Glutamatergic neuron (in vitro differentiated cells): Measurements from ENCODE around the gene ASNSD1. TPM values are rescaled to one million over a fixed set of nuclear protein-coding genes. Genes with fewer than 3 reads are reported as not detected.
"Not testable (repeated sequence)": the region's sequence is repeated elsewhere in the genome, so short reads cannot be mapped to it uniquely, and the experiment has no call there.

Experiments
- DNase-seq: peaks from one replicate; pipeline ENCODE4 v3.0.0; 2022
- H3K27ac Mint-ChIP-seq: one replicate; pipeline ENCODE4 v1.8.0; 2020; ENCODE audit warnings: mild to moderate bottlenecking, mixed read lengths, inconsistent platforms; ENCODE audit not compliant: unreplicated experiment
- H3K27me3 Mint-ChIP-seq: one replicate; pipeline ENCODE4 v1.8.0; 2020; ENCODE audit warnings: mild to moderate bottlenecking, moderate library complexity, mixed read lengths, inconsistent platforms; ENCODE audit not compliant: unreplicated experiment
- H3K36me3 Mint-ChIP-seq: one replicate; pipeline ENCODE4 v1.8.0; 2020; ENCODE audit warnings: mild to moderate bottlenecking, mixed read lengths, inconsistent platforms; ENCODE audit not compliant: unreplicated experiment
- H3K4me1 Mint-ChIP-seq: one replicate; pipeline ENCODE4 v1.8.0; 2020; ENCODE audit warnings: mild to moderate bottlenecking, low read depth, mixed read lengths, inconsistent platforms; ENCODE audit not compliant: unreplicated experiment
- H3K4me3 Mint-ChIP-seq: one replicate; pipeline ENCODE4 v1.8.0; 2020; ENCODE audit warnings: mild to moderate bottlenecking, mixed read lengths, inconsistent platforms; ENCODE audit not compliant: unreplicated experiment
- H3K9me3 Mint-ChIP-seq: one replicate; pipeline ENCODE4 v1.8.0; 2020; ENCODE audit warnings: mild to moderate bottlenecking, moderate library complexity, mixed read lengths, inconsistent platforms; ENCODE audit not compliant: unreplicated experiment
- total RNA-seq: library from RNA; stranded (reverse); fragmentation: NEBNext Ultra II Directional; extraction: Animal tissue kit (Norgen Biotek cat#: 25700); gene quantifications from one replicate; pipeline ENCODE4 v1.2.1, GENCODE V29; 2021; ENCODE audit not compliant: unreplicated experiment
- TF ChIP-seq, protein P1 (sequence below): fragments of 200-600 bp; sonication (generic); IDR thresholded peaks from one replicate; pipeline ENCODE4 v1.5.0; 2021; ENCODE audit not compliant: partially characterized antibody, unreplicated experiment

Gene ASNSD1
- total RNA-seq, 1 donor from 2014 or later: 39.9 TPM

- Mint-ChIP-seq H3K27ac (no peak overlapping the region), H3K4me3 (no peak overlapping the region), H3K9me3 (no peaks in the 10 kb centered on the region), H3K27me3 (no peaks in the 10 kb centered on the region), H3K36me3 (no peaks in the 10 kb centered on the region), H3K4me1 (no peaks in the 10 kb centered on the region)
- no peak for DNase-seq
- TF ChIP-seq, protein P1, sequence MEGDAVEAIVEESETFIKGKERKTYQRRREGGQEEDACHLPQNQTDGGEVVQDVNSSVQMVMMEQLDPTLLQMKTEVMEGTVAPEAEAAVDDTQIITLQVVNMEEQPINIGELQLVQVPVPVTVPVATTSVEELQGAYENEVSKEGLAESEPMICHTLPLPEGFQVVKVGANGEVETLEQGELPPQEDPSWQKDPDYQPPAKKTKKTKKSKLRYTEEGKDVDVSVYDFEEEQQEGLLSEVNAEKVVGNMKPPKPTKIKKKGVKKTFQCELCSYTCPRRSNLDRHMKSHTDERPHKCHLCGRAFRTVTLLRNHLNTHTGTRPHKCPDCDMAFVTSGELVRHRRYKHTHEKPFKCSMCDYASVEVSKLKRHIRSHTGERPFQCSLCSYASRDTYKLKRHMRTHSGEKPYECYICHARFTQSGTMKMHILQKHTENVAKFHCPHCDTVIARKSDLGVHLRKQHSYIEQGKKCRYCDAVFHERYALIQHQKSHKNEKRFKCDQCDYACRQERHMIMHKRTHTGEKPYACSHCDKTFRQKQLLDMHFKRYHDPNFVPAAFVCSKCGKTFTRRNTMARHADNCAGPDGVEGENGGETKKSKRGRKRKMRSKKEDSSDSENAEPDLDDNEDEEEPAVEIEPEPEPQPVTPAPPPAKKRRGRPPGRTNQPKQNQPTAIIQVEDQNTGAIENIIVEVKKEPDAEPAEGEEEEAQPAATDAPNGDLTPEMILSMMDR: no peak
Observed at GRCh38 chr2:189646521-189646920, 14.7 kb upstream of the ASNSD1 start.

DNA sequence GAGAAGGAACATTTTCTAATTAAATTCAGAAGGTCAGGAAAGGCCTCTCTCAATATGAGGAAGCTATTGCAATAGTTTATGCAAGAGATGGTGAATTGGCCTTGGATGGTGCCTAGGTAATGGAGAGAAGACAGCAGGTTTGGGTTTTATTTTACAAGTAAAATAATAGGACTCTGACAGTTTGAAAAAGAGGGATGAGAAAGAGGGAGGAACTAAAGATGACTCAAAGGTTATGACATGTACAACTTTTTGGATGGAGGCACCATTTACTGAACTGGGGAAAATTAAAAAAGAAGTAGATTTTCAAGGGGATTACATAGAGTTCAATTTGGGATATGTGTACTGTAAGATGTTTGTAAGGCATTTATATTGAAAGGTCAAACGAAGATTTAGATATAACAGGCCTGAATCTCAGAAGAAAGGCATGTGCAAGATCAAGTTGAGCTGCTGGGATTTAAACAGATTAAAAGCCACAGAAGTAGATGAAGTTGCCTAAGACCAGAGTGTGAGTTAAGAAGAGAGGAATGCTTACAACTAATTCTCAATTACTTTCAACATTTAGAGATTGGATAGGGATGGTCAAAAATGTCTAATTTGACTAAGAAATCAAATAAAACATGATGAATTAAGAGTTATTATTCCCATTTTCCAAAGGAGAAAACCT lies 12.3 kb upstream of the ASNSD1 start:
- TF ChIP-seq, protein P1: no peak

GRCh38 chr2:189651284-189651683 lies 10.0 kb upstream of the ASNSD1 start:
- Mint-ChIP-seq H3K36me3 (peaks cover 5% of the 10 kb centered on the region), H3K4me3 (no peak overlapping the region), H3K27me3 (no peaks in the 10 kb centered on the region), H3K27ac (no peak overlapping the region), H3K4me1 (no peaks in the 10 kb centered on the region), H3K9me3 (peaks cover 7% of the 10 kb centered on the region)
- no peak for DNase-seq
- TF ChIP-seq, protein P1: no peak

More for the DNA sequence above, 12.3 kb upstream of the ASNSD1 start:
- peaks cover 7% of the 10 kb centered on the region for H3K9me3 Mint-ChIP-seq
- no peak overlapping the region for H3K4me3 Mint-ChIP-seq
- H3K27ac Mint-ChIP-seq: no peak overlapping the region
- H3K36me3 Mint-ChIP-seq: peaks cover 5% of the 10 kb centered on the region
- no peaks in the 10 kb centered on the region for H3K4me1 Mint-ChIP-seq
- H3K27me3 Mint-ChIP-seq: no peaks in the 10 kb centered on the region
- no peak for DNase-seq

DNA sequence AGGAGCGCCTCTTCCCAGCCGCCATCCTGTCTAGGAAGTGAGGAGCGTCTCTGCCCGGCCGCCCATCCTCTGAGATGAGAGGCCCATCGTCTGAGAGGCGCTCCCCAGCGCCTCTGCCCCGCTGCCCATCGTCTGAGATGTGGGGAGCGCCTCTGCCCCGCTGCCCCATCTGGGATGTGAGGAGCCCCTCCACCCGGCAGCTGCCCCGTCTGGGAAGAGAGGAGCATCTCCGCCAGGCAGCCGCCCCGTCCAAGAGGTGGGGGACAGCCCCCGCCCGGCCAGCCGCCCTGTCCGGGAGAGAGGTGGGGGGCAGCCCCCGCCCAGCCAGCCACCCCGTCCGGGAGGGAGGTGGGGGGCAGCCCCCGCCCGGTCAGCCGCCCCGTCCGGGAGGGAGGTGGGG lies 7.8 kb upstream of the ASNSD1 start:
- H3K4me3 Mint-ChIP-seq, H3K27ac Mint-ChIP-seq, H3K27me3 Mint-ChIP-seq, H3K4me1 Mint-ChIP-seq, DNase-seq, H3K9me3 Mint-ChIP-seq, H3K36me3 Mint-ChIP-seq: not testable (repeated sequence)

- Mint-ChIP-seq H3K27me3 (no peaks in the 10 kb centered on the region), H3K4me1 (no peaks in the 10 kb centered on the region), H3K36me3 (peaks cover 5% of the 10 kb centered on the region), H3K27ac (no peak overlapping the region), H3K9me3 (peaks cover 7% of the 10 kb centered on the region), H3K4me3 (no peak overlapping the region)
- DNase-seq: no peak
- TF ChIP-seq, protein P1: no peak
Observed at GRCh38 chr2:189654641-189655040, 6.6 kb upstream of the ASNSD1 start.
